Activated CD8-positive, alpha-beta T cell treated with anti-CD3 and anti-CD28 coated beads for 36 hours (primary cell): ENCODE results near the gene CREB3L1. TPM values are rescaled to one million over a fixed set of nuclear protein-coding genes. Genes with fewer than 3 reads are reported as not detected.

ENCODE experiments used
- ATAC-seq: fragments of 200-7000 bp; cut with Tn5 transposase; one replicate; pipeline ENCODE4 v1.10.0; 2021; ENCODE audit warnings: mild to moderate bottlenecking, moderate library complexity
- CTCF ChIA-PET: fragments of 350-600 bp; sonication (Branson Sonifier 250); formaldehyde crosslinking; loops from one replicate; lab custom pipeline; 2021; ENCODE audit warnings: antibody characterized with exemption; lab: Charles Lee
- POLR2A ChIA-PET: fragments of 350-600 bp; sonication (Branson Sonifier 250); formaldehyde crosslinking; loops from one replicate; lab custom pipeline; 2021; ENCODE audit warnings: antibody characterized with exemption; lab: Charles Lee
- DNase-seq: peaks from one replicate; pipeline ENCODE4 v3.0.0-alpha.2; 2020
- H3K27ac Mint-ChIP-seq: one replicate; pipeline ENCODE4 v1.8.0; 2021; ENCODE audit warnings: mild to moderate bottlenecking, mixed read lengths
- H3K27me3 Mint-ChIP-seq: one replicate; pipeline ENCODE4 v1.8.0; 2021; ENCODE audit warnings: mixed read lengths
- H3K36me3 Mint-ChIP-seq: one replicate; pipeline ENCODE4 v1.8.0; 2021; ENCODE audit warnings: low read depth, mixed read lengths
- H3K4me1 Mint-ChIP-seq: one replicate; pipeline ENCODE4 v1.8.0; 2021; ENCODE audit warnings: low read depth, mixed read lengths
- H3K4me3 Mint-ChIP-seq: one replicate; pipeline ENCODE4 v1.8.0; 2021; ENCODE audit warnings: mild to moderate bottlenecking, moderate library complexity, mixed read lengths
- H3K9me3 Mint-ChIP-seq: one replicate; pipeline ENCODE4 v1.8.0; 2021; ENCODE audit warnings: mixed read lengths
- intact Hi-C: fragments of 100-400 bp; cut with micrococcal nuclease; formaldehyde crosslinking; loops from one replicate; pipeline ENCODE4 v1.10.0; 2022
- total RNA-seq, 2 experiments: library from RNA; stranded (reverse); gene quantifications; one replicate each; pipeline ENCODE4 v1.2.3, GENCODE V29; 2021
- TF ChIP-seq, protein P1 (sequence below): fragments of 200-600 bp; IDR thresholded peaks from one replicate; pipeline ENCODE4 v1.8.0; 2022; ENCODE audit warnings: antibody characterized with exemption, mild to moderate bottlenecking

Gene CREB3L1
- total RNA-seq, 2 experiments from 2014 or later: not detected

DNA sequence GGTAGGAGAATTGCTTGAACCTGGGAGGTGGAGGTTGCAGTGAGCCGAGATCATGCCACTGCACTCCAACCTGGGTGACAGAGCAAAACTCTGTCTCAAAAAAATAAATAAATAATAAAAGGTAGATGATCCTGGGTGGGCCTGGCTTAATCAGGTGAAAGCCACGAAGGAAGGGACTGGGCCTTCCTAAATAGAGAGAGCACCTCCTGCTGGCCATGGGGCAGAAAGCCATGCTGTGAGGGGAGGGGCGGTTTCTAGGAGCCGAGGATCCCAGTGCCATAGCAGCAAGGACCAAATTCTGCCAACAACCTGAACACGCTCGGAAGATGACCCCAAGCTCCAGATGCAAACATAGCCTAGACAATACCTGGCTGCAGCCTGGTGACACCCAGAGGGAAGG, 45.3 kb downstream of the CREB3L1 start:
- no peaks in the 10 kb centered on the region for H3K9me3 Mint-ChIP-seq
- ChIA-PET POLR2A (interaction anchor here (0.7 kb wide), 1 partner anchor 18 kb away, joined by 3 read pairs; no protein-coding TSS in a partner anchor), CTCF (interaction anchor here (1.0 to 2.9 kb wide), 6 partner anchors 8 to 80 kb away, joined by 4 to 10 read pairs (median 8); no protein-coding TSS in a partner anchor)
- H3K36me3 Mint-ChIP-seq: no peaks in the 10 kb centered on the region
- H3K27me3 Mint-ChIP-seq: no peaks in the 10 kb centered on the region
- H3K4me3 Mint-ChIP-seq: no peak overlapping the region
- peaks cover 11% of the 10 kb centered on the region for H3K4me1 Mint-ChIP-seq
- DNase-seq: peak; percentile 50
- peak; percentile 53 for ATAC-seq
- intact Hi-C loops: no loop called here
- H3K27ac Mint-ChIP-seq: no peak overlapping the region
- TF ChIP-seq, protein P1, sequence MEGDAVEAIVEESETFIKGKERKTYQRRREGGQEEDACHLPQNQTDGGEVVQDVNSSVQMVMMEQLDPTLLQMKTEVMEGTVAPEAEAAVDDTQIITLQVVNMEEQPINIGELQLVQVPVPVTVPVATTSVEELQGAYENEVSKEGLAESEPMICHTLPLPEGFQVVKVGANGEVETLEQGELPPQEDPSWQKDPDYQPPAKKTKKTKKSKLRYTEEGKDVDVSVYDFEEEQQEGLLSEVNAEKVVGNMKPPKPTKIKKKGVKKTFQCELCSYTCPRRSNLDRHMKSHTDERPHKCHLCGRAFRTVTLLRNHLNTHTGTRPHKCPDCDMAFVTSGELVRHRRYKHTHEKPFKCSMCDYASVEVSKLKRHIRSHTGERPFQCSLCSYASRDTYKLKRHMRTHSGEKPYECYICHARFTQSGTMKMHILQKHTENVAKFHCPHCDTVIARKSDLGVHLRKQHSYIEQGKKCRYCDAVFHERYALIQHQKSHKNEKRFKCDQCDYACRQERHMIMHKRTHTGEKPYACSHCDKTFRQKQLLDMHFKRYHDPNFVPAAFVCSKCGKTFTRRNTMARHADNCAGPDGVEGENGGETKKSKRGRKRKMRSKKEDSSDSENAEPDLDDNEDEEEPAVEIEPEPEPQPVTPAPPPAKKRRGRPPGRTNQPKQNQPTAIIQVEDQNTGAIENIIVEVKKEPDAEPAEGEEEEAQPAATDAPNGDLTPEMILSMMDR: no peak

GRCh38 chr11:46326813-46327416, 49.5 kb downstream of the CREB3L1 start:
- no peaks in the 10 kb centered on the region for H3K27me3 Mint-ChIP-seq
- H3K4me3 Mint-ChIP-seq: no peak overlapping the region
- peaks cover 22% of the 10 kb centered on the region for H3K4me1 Mint-ChIP-seq
- H3K36me3 Mint-ChIP-seq: no peaks in the 10 kb centered on the region
- no peak for DNase-seq
- CTCF ChIA-PET: no interaction called here
- no peak for ATAC-seq
- intact Hi-C loops: no loop called here
- TF ChIP-seq, protein P1: no peak
- H3K27ac Mint-ChIP-seq: no peak overlapping the region
- POLR2A ChIA-PET: no interaction called here
- H3K9me3 Mint-ChIP-seq: no peaks in the 10 kb centered on the region

- ATAC-seq (no peak), DNase-seq (no peak)
- POLR2A ChIA-PET: no interaction called here
- intact Hi-C loops: no loop called here
- Mint-ChIP-seq H3K4me1 (peaks cover 28% of the 10 kb centered on the region), H3K27me3 (no peaks in the 10 kb centered on the region), H3K9me3 (no peaks in the 10 kb centered on the region), H3K36me3 (no peaks in the 10 kb centered on the region), H3K4me3 (no peak overlapping the region), H3K27ac (no peak overlapping the region)
- CTCF ChIA-PET: interaction anchor here (1.1 to 1.5 kb wide), 4 partner anchors 15 to 88 kb away, joined by 3 to 4 read pairs (median 4); no protein-coding TSS in a partner anchor
- TF ChIP-seq, protein P1: no peak
Observed at GRCh38 chr11:46327829-46328228, 50.4 kb downstream of the CREB3L1 start.

- intact Hi-C loops: no loop called here
- no peak overlapping the region for H3K27ac Mint-ChIP-seq
- peaks cover 39% of the 10 kb centered on the region for H3K4me1 Mint-ChIP-seq
- H3K27me3 Mint-ChIP-seq: no peaks in the 10 kb centered on the region
- ChIA-PET POLR2A (interaction anchor here (1.1 to 1.7 kb wide), 4 partner anchors 12 to 87 kb away, joined by 3 to 11 read pairs (median 5); no protein-coding TSS in a partner anchor), CTCF (interaction anchor here (1.2 to 6.1 kb wide), 12 partner anchors 9 to 91 kb away, joined by 3 to 71 read pairs (median 7); partner anchors contain the start of genes CREB3L1 and DGKZ)
- DNase-seq: no peak
- no peak overlapping the region for H3K4me3 Mint-ChIP-seq
- no peaks in the 10 kb centered on the region for H3K36me3 Mint-ChIP-seq
- TF ChIP-seq, protein P1: no peak
- H3K9me3 Mint-ChIP-seq: no peaks in the 10 kb centered on the region
- no peak for ATAC-seq
Observed at GRCh38 chr11:46330154-46330553, 52.7 kb downstream of the CREB3L1 start.
